Endothelial cell (in vitro differentiated cells): ENCODE data around the gene NT5C2. TPM values are rescaled to one million over a fixed set of nuclear protein-coding genes. Genes with fewer than 3 reads are reported as not detected.

Experiments used
- DNase-seq: peaks from one replicate; pipeline ENCODE4 v3.0.0; 2021; ENCODE audit warnings: low spot score
- H3K27ac Mint-ChIP-seq: one replicate; pipeline ENCODE4 v1.8.0; 2021; ENCODE audit warnings: mixed read lengths, inconsistent platforms; ENCODE audit not compliant: unreplicated experiment
- H3K27me3 Mint-ChIP-seq: one replicate; pipeline ENCODE4 v1.8.0; 2021; ENCODE audit warnings: mild to moderate bottlenecking, moderate library complexity, mixed read lengths, inconsistent platforms; ENCODE audit not compliant: unreplicated experiment
- H3K36me3 Mint-ChIP-seq: one replicate; pipeline ENCODE4 v1.8.0; 2021; ENCODE audit warnings: mild to moderate bottlenecking, low read depth, mixed read lengths, inconsistent platforms; ENCODE audit not compliant: unreplicated experiment
- H3K4me1 Mint-ChIP-seq: one replicate; pipeline ENCODE4 v1.8.0; 2021; ENCODE audit warnings: mild to moderate bottlenecking, mixed read lengths, inconsistent platforms; ENCODE audit not compliant: unreplicated experiment
- H3K4me3 Mint-ChIP-seq: one replicate; pipeline ENCODE4 v1.8.0; 2021; ENCODE audit warnings: mild to moderate bottlenecking, mixed read lengths, inconsistent platforms; ENCODE audit not compliant: unreplicated experiment
- H3K9me3 Mint-ChIP-seq: one replicate; pipeline ENCODE4 v1.8.0; 2021; ENCODE audit warnings: mixed read lengths, inconsistent platforms; ENCODE audit not compliant: unreplicated experiment
- total RNA-seq: library from RNA; stranded (reverse); fragmentation: NEBNext Ultra II Directional; extraction: Animal tissue kit (Norgen Biotek cat#: 25700); gene quantifications from one replicate; pipeline ENCODE4 v1.2.1, GENCODE V29; 2021; ENCODE audit not compliant: unreplicated experiment
- TF ChIP-seq, protein P1 (sequence below): fragments of 200-600 bp; sonication (generic); IDR thresholded peaks from one replicate; pipeline ENCODE4 v1.5.0; 2021; ENCODE audit warnings: antibody characterized with exemption; ENCODE audit not compliant: unreplicated experiment

NT5C2 gene
- total RNA-seq, 1 donor from 2014 or later, result 88.2 TPM

DNA sequence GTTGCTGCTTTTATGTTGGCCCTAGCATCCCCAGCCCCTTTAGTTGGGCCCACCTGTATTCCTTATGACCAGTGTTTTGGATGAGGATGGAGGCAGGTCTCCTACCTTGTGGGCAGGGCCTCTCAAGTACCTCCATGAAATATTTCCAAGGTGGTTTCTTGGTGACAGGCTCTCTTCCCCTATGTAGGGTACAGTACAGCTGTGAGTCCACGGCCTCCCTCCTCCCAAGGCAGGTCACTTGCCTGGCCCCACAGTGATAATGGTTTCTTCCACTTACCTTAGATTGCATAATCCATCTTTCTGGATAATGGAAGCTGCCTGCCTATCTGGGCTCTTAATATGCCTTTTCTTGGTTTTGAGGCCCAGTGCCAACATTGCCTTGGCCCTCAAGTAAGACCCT is 110.4 kb downstream of the NT5C2 start:
- Mint-ChIP-seq H3K4me3 (no peak overlapping the region), H3K27ac (no peak overlapping the region), H3K36me3 (peaks cover 28% of the 10 kb centered on the region), H3K9me3 (no peaks in the 10 kb centered on the region), H3K27me3 (peaks cover 3% of the 10 kb centered on the region), H3K4me1 (peaks cover 12% of the 10 kb centered on the region)
- no peak for DNase-seq
- TF ChIP-seq, protein P1, sequence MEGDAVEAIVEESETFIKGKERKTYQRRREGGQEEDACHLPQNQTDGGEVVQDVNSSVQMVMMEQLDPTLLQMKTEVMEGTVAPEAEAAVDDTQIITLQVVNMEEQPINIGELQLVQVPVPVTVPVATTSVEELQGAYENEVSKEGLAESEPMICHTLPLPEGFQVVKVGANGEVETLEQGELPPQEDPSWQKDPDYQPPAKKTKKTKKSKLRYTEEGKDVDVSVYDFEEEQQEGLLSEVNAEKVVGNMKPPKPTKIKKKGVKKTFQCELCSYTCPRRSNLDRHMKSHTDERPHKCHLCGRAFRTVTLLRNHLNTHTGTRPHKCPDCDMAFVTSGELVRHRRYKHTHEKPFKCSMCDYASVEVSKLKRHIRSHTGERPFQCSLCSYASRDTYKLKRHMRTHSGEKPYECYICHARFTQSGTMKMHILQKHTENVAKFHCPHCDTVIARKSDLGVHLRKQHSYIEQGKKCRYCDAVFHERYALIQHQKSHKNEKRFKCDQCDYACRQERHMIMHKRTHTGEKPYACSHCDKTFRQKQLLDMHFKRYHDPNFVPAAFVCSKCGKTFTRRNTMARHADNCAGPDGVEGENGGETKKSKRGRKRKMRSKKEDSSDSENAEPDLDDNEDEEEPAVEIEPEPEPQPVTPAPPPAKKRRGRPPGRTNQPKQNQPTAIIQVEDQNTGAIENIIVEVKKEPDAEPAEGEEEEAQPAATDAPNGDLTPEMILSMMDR, result no peak

GRCh38 chr10:103080891-103081581 is 112.0 kb downstream of the NT5C2 start:
- Mint-ChIP-seq H3K4me3 (no peak overlapping the region), H3K27ac (no peak overlapping the region), H3K4me1 (peaks cover 12% of the 10 kb centered on the region), H3K9me3 (no peaks in the 10 kb centered on the region), H3K36me3 (peaks cover 22% of the 10 kb centered on the region), H3K27me3 (peaks cover 4% of the 10 kb centered on the region)
- no peak for DNase-seq
- TF ChIP-seq, protein P1, result no peak

DNA sequence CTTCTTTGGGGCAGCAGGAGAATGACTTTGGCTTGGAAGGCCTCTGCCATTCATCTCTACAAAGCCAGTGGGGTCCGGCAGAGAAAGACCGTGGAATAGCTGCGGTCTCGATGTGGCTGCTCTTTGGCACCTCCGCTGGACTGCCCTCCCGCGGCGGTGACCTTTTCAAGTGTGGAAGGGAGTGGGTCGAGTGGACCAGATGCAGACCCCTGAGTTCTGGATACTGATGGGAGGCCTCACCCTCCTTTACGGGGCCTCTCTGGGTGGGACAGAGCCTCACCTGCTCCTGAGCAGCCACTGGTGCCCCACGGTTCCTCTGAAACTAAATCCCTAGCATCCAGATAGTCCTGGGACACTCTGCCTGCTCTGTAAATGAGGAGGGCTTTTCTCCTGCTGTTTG is 113.1 kb downstream of the NT5C2 start:
- H3K27me3 Mint-ChIP-seq, result peaks cover 4% of the 10 kb centered on the region
- TF ChIP-seq, protein P1, result no peak
- no peaks in the 10 kb centered on the region for H3K9me3 Mint-ChIP-seq
- peaks cover 10% of the 10 kb centered on the region for H3K4me1 Mint-ChIP-seq
- H3K36me3 Mint-ChIP-seq, result peaks cover 14% of the 10 kb centered on the region
- no peak for DNase-seq
- H3K27ac Mint-ChIP-seq, result peak overlapping the region; percentile 45
- no peak overlapping the region for H3K4me3 Mint-ChIP-seq

DNA sequence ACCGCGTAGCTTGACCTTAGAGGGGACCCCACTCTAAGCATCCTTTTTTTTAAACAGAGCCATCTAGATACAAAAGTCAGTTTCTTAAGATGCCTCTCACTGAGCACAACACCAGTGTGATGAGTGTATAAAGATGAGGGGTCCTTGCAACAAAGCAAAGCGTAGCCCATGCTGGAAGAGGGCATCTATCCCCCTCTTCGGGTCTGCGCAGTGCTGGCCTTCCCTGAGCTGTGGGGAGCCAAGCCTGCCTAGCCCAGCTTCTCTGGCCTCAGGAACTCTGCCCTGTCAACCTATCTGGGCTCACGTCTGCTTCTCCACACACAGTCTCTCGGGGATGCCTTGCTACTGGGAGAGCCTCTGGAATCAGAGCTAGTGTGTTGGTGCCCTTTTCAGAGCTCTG is 114.0 kb downstream of the NT5C2 start:
- H3K4me3 Mint-ChIP-seq, result no peak overlapping the region
- no peaks in the 10 kb centered on the region for H3K9me3 Mint-ChIP-seq
- DNase-seq, result no peak
- TF ChIP-seq, protein P1, result no peak
- peaks cover 3% of the 10 kb centered on the region for H3K4me1 Mint-ChIP-seq
- H3K36me3 Mint-ChIP-seq, result peaks cover 10% of the 10 kb centered on the region
- peaks cover 4% of the 10 kb centered on the region for H3K27me3 Mint-ChIP-seq
- H3K27ac Mint-ChIP-seq, result no peak overlapping the region

DNA sequence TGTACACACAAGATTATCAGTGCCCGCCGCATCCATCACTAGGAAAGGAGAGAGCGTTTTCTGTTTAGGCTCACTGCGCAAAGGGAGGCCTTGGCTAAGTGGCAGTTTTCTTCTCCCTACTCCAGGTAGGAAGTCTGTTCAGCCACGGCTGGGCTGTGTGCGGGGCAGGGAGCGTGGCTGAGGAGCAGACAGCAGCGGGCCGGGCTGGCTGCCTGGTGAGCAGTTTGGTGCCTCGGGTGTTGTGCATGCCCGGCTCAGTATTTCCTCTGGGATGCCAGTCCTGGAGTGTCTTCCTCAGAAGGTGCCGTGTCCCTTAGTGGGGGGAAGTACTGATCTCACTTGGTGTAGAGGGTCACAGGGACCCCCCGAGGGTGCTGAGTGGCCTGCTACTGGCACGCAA is 114.4 kb downstream of the NT5C2 start:
- H3K4me1 Mint-ChIP-seq, result no peaks in the 10 kb centered on the region
- no peaks in the 10 kb centered on the region for H3K9me3 Mint-ChIP-seq
- TF ChIP-seq, protein P1, result no peak
- peaks cover 7% of the 10 kb centered on the region for H3K36me3 Mint-ChIP-seq
- DNase-seq, result no peak
- H3K4me3 Mint-ChIP-seq, result no peak overlapping the region
- peaks cover 4% of the 10 kb centered on the region for H3K27me3 Mint-ChIP-seq
- H3K27ac Mint-ChIP-seq, result peak overlapping the region; percentile 2
